GM15510 (cell line): ENCODE results near the gene PRKCH.

ENCODE experiments used
- POLR2A ChIP-seq: IDR thresholded peaks from 3 replicates; pipeline ENCODE4 v1.6.1; 2011; ENCODE audit warnings: borderline replicate concordance; ENCODE audit not compliant: insufficient read length; ENCODE audit errors: extremely low read depth

Gene PRKCH

DNA sequence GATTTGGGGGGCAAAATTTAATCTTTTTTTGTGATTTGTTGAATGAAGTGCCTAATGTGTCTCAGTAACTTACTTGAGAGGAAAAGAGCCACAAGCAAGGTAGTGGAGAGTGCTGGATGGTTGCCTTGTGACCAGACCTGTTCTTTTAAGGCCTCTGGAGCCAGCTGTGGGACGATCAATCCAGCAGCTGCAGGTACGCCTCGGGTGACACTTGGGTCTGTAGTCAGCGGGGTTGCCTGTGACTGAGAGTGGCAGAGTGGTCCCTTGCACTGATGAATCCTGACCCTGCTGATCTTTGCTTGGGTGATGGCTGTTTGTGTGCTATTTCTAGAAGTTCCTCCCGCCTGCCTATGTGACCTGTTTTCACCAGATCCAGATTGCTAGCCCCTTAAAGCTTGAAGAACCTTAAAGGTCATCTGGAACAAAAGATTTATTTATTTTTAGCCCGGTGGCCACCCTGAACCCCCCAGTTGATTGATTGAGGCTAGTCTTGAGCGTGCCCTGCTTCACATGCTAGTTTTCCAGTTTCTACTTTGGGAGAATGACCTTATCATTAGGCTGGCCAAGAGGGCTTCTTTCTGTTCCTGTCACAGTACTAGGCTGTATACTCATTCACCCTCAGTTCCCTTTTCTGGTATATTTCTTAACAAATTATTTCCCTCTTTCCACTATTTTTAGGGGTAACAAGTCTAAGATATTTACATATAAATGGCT lies 23.2 kb downstream of the PRKCH start:
- TF ChIP-seq POLR2A = no peak

DNA sequence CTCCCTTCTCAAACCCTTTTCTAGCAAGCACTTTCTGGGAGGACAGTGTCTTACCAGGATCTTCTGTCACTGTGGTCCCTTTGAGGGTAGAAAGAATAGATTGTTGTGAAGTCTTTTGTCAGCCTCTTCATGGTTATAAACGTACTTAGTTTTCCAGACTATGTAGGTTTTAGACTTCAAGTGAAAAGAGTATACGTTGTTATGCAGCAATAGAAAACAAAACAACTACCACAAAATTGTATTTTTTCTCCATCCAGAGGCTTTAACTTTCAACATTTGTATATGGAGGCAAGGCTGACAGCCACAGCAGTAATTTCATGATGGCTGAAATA lies 23.7 kb downstream of the PRKCH start:
- TF ChIP-seq POLR2A = no peak

DNA sequence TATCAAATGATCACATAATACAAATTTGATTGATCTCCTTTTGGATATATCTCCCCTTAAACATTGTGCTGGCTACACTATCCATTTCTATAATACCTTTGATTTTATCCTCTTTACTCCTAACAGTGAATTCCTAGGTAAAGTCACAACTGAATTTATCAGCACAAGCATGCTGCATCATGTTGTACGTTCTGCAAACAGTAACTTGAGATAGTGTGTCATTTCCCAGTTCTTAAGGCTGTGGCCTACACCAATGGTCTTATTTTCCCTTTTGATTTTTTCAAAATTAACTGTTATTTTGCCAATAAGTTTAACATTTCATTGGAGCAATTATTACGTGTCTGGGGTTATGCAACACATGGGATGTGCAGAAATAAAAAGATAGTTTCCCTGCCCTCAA lies 24.8 kb downstream of the PRKCH start:
- TF ChIP-seq POLR2A = no peak

DNA sequence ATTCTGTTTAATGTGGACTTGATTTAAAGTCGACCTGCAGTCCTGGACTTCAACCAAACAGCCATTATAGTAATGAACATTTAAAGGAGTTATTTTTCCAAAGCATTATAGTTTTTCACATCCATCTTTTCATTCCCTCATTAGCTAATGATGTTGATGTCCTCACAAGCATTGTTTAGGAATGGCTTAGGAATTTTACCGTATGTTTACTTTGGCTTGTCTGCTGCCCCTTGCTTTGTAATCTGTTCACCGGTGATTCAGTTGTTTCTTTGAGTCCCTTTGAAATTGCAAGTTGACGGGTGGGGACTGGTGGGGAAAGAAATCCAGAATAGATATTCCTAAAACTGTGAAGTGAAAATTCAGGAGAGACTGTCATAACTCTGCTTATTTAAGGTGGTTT lies 25.4 kb downstream of the PRKCH start:
- no peak for TF ChIP-seq POLR2A

DNA sequence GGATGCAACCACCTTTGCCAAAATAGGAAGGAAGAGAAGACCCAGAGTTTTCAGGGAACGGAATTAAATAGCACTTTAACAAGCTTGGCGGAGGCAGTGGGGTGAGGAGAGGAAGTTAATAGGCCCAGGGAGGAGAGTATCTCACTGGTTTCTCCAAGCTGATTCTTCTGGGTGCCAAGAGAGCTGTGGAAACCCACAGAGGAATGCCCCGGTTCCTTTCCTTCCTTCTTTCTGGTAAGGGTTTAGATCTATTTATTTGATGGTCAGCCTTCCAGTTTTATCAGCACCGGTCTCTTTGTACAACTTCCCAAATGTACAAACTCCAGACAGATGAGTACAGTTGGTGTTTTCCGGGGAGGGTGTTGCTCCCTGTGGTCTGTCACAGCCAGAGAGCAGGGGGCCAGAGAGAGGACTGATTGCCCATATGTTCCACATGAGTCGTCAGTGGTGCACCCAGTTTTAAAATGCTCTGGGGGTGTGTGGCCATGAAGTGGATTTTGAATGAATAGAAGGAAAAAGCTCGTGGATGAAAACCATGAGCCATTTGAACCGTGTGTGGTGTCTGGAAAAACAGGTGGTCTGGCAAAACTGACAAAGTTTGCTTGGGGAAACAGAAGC lies 26.6 kb downstream of the PRKCH start:
- no peak for TF ChIP-seq POLR2A

DNA sequence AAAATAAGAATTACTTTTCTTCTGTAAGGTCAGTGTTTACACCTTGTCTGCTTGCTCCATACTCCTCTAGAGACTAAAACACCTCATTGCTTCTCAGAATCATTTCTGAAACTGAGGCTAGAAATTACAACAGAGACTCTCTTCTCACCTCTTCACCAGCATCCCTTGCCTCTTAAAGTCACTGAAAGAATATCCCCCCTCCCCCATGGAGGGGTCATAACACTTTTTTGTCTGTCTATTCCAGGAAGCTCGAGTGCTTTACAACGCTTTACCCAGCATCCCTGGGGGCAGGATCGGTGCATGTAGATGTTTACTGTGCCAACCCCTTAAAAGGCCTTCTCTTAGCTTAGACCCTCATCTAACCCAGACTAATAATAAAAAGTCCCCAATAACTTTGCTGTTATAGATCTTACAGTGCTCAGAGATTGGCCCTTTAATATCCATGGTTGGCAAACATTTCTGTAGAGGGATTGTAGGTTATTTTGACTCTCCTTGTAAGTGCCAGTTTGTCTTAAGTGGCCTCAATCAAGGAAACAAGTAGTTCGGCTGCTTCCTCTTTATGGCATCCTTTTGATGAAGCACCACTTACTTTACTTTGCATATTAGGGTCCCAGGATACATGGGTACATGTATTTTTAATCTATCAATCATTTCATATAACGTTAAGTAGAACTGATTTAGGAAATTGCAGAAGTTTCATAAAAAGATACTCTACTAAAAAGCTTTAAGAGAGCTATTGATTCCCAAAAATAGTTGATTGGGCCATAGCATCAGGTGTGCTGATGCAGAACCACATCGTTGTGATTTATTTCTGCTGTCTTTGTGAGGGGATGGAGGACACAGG lies 29.3 kb downstream of the PRKCH start:
- no peak for TF ChIP-seq POLR2A

DNA sequence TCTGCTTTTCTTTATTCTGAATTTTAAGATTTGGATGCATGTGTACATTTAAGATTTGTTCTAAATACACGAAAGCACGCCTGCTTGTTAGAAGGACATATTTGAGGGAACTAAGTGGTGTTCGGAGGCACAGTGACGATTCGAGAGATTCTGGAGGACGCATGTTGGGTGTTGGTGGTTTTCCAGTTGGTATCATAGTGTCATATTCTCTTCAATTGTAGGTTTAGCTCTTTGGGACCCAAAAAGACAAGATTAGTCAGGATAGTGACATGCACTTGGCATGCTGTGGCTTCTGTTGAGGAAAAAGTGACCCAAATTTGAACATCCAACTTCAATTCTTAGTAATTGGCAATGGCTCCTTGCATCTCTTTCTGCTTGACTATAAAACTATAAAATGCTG lies 30.1 kb downstream of the PRKCH start:
- no peak for TF ChIP-seq POLR2A

DNA sequence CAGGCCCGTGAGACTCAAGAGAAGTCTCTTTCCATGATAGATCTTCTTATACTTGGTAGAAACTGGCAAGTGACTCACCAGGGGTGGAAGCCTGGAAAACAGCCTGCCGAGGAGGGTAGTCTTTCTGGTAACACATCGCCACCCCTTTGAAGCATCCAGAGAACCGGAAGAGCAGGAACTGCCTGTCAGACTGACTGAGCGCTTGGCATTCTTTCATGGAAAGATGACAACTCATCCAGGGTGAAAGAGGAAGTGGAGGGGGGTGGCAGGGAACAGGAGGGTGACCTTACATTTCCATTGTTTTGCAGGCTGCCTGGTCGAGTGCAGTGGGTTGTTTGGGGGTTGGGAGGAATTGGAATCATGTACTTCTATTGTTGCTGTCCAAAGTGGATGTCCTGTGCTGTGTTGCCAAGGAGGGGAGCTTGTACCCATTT lies 34.5 kb downstream of the PRKCH start:
- TF ChIP-seq POLR2A = no peak

DNA sequence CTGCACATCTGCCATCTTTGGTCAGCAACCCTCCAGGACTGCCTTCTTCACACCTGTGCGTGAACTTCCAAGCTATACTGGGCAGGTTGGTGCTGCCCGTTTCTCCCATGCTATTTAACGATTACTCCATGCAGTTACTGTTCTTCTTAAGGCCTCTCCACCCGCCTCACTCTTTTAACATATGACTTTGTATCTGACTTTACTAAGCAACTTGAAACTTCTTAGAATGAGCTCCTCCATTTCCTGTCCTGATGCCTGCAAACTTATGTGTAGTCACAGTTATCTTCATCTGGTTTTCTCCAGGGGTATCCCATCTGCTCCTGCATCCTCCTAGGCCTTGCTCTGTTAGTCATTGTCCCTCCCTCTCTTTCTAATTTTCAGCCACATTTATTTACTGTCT lies 35.7 kb downstream of the PRKCH start:
- TF ChIP-seq POLR2A = no peak

DNA sequence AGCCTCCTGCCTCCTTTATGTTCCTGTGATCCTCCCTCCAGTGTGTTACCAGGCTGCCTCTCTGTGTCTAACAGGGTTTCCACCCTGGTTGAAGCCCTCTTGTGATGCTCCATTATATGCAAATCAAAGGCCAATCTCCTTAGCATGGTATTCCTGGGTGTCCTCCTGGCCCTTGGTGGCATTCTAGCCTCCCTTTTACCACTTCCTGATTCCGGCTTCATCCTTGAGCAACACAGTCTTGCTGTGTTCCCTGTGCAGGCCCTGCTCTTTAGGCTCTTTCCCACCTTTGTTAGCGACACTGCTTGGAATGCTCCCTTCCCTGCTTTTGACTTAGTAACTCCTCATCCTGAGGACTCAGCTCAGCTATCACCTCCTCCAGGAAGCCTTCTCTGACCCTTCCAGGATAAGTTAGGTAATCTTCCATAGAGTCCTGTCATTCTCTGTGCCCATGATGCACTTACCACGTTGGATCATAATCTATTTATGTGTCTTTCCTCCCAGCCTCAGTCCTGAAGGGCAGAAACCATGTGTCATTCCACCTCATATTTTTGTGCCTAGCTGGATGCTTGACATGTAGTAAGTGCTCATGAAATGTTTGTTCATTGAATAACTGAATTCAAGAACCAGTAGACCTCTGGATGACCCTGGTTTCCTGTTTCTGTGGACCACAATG lies 37.3 kb downstream of the PRKCH start:
- TF ChIP-seq POLR2A = no peak

DNA sequence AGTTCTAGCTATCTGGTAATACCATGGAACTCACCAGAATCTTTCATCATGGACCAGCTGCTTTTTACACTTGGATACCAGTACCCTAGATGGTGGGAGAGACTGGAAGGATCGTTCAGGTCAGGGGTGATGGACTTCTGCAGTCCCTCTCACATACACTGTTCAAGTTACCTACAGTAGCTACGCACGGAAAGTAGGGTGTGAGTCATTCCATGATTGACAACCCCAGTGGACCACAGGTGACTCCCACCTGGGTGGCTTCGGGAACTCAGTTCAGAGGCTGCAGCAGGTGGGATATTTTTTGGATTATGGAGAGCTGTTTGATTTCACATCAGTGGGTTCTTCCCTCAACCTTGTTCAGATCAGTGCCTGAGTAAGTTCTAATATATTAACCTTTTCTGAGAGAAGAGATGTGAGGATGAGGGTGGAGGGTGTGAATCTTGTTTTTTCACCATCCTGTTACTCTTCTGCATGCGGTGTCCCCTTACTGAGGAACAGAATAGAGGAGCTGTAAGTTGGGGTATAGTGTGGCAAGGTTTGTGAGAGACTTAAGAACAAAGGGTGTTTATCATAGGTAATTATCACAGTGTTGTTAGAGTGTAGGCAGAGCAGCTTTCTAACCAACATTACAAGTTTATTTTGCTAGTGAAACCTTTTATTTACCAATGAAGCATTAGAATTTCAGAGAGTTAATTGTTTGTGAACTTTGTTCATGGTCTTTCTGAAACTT lies 39.6 kb downstream of the PRKCH start:
- no peak for TF ChIP-seq POLR2A

DNA sequence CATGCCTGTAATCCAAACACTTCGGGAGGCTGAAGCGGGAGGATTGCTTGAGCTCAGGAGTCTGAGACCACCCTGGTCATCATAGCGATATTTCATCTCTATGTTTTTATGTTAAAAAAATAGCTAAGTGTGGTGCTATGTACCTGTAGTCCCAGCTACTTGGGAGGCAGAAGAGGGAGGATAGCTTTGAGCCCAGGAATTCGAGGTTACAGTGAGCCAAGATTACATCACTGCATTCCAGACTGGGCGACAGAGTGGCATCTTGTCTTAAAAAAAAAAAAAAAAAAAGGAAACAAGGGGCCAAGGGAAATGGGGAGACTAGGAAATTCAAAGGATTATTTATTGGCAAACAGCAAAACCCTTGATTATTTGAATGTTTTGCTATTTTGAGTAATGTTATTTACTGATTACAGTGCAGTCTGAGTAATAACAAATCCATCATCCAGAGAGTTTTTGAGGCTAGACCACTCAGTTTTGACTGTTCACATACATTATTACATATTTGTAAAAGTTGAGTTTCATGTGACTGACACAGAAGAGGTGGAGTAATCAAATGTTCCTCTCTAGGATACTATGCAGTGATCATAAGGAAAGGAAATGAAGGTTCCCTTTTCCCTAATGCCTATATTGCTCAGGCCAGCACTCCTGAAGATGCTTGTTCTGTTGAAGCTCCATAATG lies 40.8 kb downstream of the PRKCH start:
- TF ChIP-seq POLR2A = no peak

DNA sequence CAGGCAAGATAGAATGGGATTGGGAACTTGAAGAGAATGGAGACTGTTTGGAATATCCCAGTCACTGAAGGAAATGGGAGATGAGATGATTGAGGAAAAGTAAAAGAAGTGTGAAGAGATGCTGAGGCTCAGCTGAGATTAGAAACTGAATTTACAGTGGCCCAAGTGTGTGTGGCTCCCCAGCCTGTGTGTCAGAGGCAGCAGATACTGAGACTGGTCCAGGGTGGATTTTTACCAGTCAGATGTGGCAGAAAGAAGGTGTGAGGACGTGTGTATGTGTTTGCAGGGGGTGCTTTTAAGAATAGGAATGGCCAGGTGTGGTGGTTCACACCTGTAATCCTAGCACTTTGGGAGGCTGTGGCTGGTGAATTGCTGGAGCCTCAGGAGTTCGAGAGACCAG lies 42.9 kb downstream of the PRKCH start:
- no peak for TF ChIP-seq POLR2A

DNA sequence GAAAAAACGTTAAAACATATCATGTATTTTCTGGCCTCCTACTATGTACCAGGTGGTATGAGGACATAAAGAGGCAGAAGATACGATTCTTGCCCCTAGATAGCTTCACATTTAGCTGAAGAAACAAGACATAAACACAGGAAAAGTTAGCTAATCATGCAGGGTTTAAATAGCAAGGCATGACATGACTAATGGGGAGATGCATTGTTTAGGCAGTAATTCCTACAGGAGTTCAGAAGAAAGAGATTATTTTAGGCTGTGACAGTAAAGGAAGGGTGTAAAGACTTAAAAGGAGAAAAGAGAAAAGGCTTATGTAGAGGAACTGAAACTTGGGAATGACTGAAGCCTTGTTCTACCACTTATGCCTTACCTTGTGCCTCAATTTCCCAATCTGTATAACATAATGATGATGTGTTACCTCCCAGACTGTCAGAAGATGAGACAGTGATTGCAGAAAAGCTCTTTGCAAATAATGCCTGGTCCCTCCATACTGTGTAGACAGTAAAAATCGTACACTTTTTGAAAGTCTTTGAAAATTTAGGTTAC lies 44.4 kb downstream of the PRKCH start:
- no peak for TF ChIP-seq POLR2A

DNA sequence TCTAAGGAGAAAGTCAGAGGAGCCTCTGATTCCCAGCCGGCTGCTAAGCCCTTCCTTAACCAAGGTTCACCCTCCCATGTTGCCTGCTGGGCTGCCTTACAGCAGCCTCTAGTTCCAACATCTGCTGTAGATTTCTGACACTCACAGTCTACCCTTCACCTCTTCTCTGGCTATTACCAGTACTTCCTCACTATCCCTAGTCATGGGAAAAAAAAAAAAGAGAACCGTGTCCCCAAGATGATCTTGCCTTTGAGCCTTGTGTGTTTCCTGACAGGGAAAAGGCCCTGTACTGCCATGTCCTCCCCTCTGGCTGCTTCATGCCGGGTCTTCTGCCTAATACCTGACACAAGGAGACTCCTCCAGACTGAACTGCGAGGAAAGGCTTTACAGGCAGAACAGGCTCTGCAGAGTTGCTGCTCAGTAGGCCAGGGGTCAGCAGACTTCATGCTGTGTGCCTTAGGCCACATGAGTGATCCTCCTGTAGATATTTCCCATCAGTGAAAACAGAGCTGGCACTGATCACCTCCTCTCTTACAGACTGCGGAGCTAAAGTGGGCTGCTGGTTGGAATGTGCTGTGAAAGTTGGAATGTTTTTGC lies 46.8 kb downstream of the PRKCH start:
- no peak for TF ChIP-seq POLR2A
